NCI-H2107 (cell line): ENCODE measurements around the gene PAWR.

Experiments
- DNase-seq: peaks from one replicate; lab custom pipeline; 2025; lab: John Stamatoyannopoulos, UW

The PAWR gene, protein sequence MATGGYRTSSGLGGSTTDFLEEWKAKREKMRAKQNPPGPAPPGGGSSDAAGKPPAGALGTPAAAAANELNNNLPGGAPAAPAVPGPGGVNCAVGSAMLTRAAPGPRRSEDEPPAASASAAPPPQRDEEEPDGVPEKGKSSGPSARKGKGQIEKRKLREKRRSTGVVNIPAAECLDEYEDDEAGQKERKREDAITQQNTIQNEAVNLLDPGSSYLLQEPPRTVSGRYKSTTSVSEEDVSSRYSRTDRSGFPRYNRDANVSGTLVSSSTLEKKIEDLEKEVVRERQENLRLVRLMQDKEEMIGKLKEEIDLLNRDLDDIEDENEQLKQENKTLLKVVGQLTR

DNA sequence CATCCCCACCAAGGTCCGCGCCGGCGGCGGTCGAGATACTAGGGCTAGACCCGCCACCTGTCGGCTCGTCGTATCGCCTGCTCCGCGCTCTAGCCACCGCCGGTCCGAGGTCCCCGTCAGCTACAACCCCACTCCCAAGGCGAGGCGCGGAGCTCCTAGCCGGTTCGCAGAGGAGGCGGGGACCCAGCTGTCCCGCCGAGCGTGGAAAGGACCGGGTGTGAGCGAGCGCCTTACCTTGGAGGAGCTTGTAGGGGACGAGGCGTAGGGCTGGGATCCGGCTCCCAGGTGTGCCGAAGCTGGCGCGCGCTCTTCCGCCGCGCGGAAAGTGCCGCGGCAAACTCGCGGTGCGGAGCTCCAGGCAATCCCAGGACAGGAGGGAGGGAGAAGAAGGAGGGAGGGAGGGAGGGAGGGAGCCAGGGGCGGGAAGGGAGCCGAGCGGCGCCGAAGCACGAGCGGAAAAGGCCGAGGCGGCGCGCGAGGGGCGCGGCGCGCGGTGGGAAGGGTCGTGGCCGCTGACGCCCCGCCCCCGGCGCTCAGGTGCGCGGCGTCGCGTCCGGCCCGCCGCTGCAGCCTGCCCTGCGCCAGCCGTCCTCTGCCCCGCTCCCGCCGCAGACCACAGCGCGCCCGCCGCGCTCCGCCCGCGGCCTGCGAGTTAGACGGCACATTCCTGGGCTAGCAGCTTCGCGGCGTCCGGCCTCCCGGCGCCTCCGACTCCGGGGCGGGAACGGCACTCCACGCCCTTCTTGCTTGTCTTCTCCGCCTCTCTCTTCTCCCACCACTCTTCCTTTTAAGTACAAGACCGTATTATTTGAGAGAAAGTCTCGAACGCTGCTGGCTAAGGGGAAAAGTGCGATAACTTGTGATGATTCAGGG, at the start of gene PAWR:
Gene PAWR, minus strand, starts transcription at position 327 of the 873 bp plus-strand sequence. CDS start 720 bp downstream, outside the sequence.
- DNase-seq: peak; percentile 63

GRCh38 chr12:79737875-79738718, 47.3 kb upstream of the PAWR start:
- DNase-seq: peak; percentile 36

- no peak for DNase-seq
Measured at GRCh38 chr12:79732638-79733037, 41.9 kb upstream of the PAWR start.

- DNase-seq: no peak
Measured at GRCh38 chr12:79725987-79726386, 35.2 kb upstream of the PAWR start.

- DNase-seq: no peak
Measured at GRCh38 chr12:79717006-79717405, 26.2 kb upstream of the PAWR start.

- no peak for DNase-seq
Measured at GRCh38 chr12:79715308-79715707, 24.5 kb upstream of the PAWR start.

DNA sequence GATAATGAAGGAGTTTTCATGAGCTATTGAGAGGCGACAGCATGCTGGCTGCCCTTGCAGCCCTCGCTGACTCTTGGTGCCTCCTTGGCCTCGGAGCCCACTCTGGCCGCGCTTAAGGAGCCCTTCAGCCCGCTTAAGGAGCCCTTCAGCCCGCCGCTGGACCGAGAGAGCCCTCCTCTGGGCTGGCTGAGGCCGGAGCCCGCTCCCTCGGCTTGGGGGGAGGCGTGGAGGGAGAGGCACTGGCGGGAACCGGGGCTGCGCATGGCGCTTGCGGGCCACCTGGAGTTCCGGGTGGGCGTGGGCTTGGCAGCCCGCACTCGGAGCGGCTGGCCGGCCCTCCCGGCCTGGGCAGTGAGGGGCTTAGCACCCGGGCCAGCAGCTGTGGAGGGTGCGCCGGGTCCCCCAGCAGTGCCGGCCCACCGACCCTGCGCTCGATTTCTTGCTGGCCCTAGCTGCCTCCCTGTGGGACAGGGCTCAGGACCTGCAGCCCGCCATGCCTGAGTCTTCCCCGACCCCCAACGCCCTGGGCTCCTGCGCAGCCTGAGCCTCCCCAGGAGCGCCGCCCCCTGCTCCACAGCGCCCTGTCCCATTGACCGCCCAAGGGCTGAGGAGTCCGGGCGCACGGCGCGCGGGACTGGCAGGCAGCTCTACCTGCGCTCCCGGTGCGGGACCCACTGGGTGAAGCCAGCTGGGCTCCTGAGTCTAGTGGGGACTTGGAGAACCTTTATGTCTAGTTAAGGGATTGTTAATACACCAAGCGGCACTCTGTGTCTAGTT, 20.1 kb upstream of the PAWR start:
- DNase-seq: no peak

- DNase-seq: no peak
Measured at GRCh38 chr12:79707830-79708229, 17.1 kb upstream of the PAWR start.

- DNase-seq: no peak
Measured at GRCh38 chr12:79706676-79707075, 15.9 kb upstream of the PAWR start.

GRCh38 chr12:79706156-79706555, 15.4 kb upstream of the PAWR start:
- DNase-seq: no peak

DNA sequence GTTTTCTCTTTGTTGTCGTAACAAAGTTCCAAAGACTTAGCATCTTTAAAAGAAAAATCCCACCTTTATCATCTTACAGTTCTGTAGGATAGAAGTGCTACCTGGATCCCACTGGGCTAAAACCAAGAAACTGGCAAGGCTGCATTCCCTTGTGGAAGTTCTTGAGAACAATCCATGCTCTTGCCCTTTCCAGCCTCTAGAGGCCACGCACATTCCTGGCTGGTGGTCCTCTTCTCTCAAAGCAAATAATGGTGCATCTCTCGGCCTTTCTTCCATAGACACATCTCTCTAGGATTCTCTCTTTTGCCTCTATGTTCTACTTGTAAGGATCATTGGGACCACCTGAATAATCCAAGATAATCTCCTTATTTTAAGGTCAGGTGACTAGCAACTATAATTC, 8.2 kb upstream of the PAWR start:
- DNase-seq: no peak

- DNase-seq: no peak
Measured at GRCh38 chr12:79696416-79696815, 5.7 kb upstream of the PAWR start.

GRCh38 chr12:79692860-79693577, 2.3 kb upstream of the PAWR start:
- DNase-seq: no peak

DNA sequence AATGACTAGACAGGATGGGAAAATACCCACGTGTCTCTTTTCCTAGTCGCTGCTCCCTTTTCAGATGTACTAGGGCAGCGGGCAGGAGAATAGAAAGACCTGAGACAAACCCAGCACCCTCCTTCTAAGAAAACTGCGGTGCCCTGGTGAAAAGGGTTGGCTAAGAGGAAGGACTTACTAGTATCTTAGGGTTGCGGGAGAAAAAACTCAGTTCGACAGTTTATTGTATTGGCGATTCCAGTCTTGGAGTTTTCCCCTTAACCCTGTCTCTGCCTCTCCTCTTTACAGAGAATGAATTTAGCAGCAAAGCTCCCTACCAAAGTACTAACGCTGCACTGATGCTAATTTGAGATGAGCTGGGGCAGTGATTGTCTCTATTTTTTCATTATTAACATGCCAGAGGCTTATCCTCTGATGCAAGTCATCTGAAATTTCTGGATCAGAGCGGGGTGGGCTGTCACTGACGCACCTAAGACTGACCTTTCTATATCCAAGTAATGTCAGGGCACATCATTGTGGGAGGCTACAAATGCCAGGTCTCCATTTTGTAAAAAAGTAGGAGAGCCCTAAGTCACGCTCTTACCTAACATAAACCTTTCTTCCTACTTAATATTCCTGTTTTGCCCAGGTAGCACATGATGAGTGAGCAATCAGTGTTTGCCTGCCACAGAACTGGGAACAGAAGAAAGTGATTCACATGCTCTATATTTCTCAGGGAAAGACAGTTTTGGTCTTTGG, 916 bp upstream of the PAWR start:
- no peak for DNase-seq

DNA sequence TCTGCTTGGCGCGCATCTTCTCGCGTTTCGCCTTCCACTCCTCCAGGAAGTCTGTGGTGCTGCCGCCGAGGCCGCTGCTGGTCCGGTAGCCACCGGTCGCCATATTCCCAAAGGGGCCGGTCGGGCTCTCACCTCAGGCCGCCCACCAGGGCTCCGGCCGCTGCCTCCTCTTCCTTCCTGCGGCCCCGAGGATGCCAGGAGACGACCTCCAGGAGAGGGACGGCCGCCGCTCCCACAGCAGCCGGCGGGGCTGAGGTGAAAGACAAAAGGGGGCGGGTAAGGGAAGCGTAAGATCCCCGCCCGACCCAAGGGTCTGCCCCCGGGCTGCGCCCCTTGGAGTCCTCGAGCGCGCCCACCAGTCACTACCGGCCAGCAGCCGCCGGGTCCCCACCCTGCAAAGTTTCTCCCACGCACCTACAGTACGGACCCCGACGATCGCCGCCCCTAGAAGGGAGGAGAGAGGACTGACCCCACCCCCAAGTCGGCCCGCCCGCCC, 574 bp downstream of the PAWR start:
- DNase-seq: no peak

DNA sequence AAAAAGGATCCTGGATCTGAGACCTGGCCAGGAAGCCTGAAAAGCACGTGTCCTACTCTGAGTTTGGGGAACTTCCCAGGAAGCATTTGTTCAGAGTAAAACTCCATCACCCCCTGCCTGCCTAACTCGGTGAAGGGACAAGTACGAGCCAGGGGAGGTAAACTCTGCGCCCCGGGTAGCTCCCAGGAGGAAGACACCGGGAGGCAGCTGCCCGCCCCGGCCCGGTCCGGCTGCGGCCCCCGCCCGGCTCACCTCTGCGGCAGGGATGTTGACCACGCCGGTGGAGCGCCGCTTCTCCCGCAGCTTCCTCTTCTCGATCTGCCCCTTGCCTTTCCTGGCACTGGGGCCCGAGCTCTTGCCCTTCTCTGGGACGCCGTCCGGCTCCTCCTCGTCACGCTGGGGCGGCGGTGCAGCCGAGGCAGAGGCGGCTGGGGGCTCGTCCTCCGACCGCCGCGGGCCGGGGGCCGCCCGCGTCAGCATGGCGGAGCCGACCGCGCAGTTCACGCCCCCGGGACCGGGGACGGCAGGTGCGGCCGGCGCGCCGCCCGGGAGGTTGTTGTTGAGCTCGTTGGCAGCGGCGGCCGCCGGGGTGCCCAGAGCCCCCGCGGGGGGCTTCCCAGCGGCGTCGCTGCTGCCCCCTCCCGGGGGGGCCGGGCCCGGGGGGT, 1.2 kb downstream of the PAWR start:
- DNase-seq: no peak

- no peak for DNase-seq
Measured at GRCh38 chr12:79689061-79689476, 1.7 kb downstream of the PAWR start.

- DNase-seq: no peak
Measured at GRCh38 chr12:79688376-79689060, 2.2 kb downstream of the PAWR start.
